SJSA1 (cell line): ENCODE results near the gene SPATA2L. TPM values are rescaled to one million over a fixed set of nuclear protein-coding genes. Genes with fewer than 3 reads are reported as not detected.
A peak's percentile ranks its signal among the peaks of the same experiment; 100 is the strongest.

Experiments
- DNase-seq, 2 experiments: peaks; one replicate each; pipeline ENCODE4 v3.0.0-alpha.2; 2015 to 2020; ENCODE audit warnings: low spot score in 2 of 2, low read depth in 1 of 2
- H3K27ac ChIP-seq: fragments of 250-450 bp; sonication (Bioruptor Pico); 2 replicates; pipeline ENCODE4 v1.5.1; 2020; ENCODE audit warnings: mild to moderate bottlenecking, moderate library complexity
- H3K27me3 ChIP-seq: fragments of 250-450 bp; sonication (Bioruptor Pico); replicated peaks from 2 replicates; pipeline ENCODE4 v1.5.1; 2020; ENCODE audit warnings: mild to moderate bottlenecking, moderate library complexity
- H3K36me3 ChIP-seq: fragments of 250-450 bp; sonication (Bioruptor Pico); 2 replicates; pipeline ENCODE4 v1.5.1; 2020; ENCODE audit warnings: mild to moderate bottlenecking
- H3K4me1 ChIP-seq: fragments of 250-450 bp; sonication (Bioruptor Pico); replicated peaks from 2 replicates; pipeline ENCODE4 v1.6.1; 2021; ENCODE audit warnings: mild to moderate bottlenecking
- H3K4me3 ChIP-seq: fragments of 250-450 bp; sonication (Bioruptor Pico); 2 replicates; pipeline ENCODE4 v1.5.1; 2020; ENCODE audit warnings: mild to moderate bottlenecking
- H3K9me3 ChIP-seq: fragments of 250-450 bp; sonication (Bioruptor Pico); replicated peaks from 2 replicates; pipeline ENCODE4 v1.5.1; 2020; ENCODE audit warnings: mild to moderate bottlenecking
- total RNA-seq: library from RNA; depleted of rRNA; stranded (reverse); fragments of >200 nt; shearing (Covaris generic); gene quantifications from 2 replicates; pipeline ENCODE4 v1.2.3, GENCODE V29; 2014

Gene SPATA2L
- total RNA-seq, 1 experiment from 2014 or later: 12.1 TPM

- Histone ChIP-seq H3K36me3 (peaks cover 58% of the 10 kb centered on the region), H3K27ac (peak overlapping the region; percentile 65), H3K27me3 (no peaks in the 10 kb centered on the region), H3K9me3 (no peaks in the 10 kb centered on the region; the same call in 1 of the 2 replicates), H3K4me1 (peaks cover 30% of the 10 kb centered on the region), H3K4me3 (peak overlapping the region; percentile 83)
- peak; percentile 64 to 71 for DNase-seq
Measured at GRCh38 chr16:89721546-89722391, 20.3 kb upstream of the SPATA2L start.

DNA sequence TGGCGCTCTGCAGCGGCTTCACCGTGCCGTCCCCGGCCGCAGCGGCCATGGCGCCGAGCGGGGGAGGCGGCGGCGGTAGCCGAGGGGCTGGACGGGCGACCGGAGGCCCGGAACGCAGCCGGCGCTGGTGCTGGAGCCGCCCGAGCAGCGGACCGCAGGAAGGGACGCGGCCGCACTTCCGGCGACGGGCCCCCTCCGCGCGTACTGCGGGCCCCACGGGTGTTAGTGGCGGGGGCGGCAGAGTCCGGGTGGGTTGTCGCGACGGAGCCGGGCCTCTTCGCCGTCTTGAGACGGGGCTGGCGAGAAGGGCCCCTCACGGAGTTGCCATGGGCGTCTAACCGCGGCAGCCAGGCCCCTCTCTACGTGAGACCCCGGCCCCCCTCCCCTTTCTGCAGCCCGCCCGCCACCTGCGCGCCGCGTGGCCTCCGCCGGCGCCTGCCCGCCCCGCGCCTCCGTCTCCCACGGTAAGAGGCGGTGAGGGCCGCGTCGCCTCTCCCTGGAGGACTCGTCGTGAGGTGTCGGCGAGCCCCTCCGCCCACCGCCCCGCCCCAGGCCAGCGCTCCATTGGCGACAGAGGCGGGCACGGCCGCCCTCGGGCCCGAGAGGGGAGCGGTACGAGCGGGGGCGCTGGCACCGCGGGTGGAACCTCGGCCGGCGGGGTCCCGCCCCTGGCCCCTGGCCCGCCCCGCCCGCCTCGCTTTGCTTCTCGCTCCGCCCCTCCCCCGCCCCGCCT lies 19.5 kb upstream of the SPATA2L start, which contains the start of the genes VPS9D1 and ZNF276:
Gene VPS9D1 (minus strand): TSS at position 86 of the 733 bp plus-strand sequence. CDS start 37 bp downstream, at position 49.
Gene ZNF276 (plus strand): TSS at position 725 of the 733 bp plus-strand sequence. CDS start 104 bp downstream, outside the sequence.
- H3K27me3 ChIP-seq: no peaks in the 10 kb centered on the region
- peaks cover 51% of the 10 kb centered on the region for H3K36me3 ChIP-seq
- peak within 1 kb of the TSS; percentile 83 for H3K4me3 ChIP-seq
- no peaks in the 10 kb centered on the region; the same call in 1 of the 2 replicates for H3K9me3 ChIP-seq
- DNase-seq: peak; percentile 84 to 92
- H3K4me1 ChIP-seq: peaks cover 30% of the 10 kb centered on the region
- peak within 1 kb of the TSS; percentile 65 for H3K27ac ChIP-seq

DNA sequence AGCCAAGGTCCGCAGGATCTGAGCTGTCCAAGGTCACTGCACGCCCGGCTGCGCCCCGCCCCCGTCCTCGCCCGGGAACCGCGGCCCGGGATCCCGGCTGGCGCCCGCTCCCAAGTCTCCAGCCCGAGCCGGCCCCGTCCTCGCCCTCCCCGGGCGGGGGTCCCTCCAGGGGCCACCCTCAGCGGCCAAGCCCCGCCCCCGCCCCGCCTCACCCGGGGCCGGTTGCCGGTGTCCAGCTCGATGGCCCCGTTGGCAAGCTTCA lies 19.0 kb upstream of the SPATA2L start:
- H3K27ac ChIP-seq: peak overlapping the region; percentile 65
- no peaks in the 10 kb centered on the region; the same call in 1 of the 2 replicates for H3K9me3 ChIP-seq
- DNase-seq: peak in 1 of 2 experiments; percentile 46

DNA sequence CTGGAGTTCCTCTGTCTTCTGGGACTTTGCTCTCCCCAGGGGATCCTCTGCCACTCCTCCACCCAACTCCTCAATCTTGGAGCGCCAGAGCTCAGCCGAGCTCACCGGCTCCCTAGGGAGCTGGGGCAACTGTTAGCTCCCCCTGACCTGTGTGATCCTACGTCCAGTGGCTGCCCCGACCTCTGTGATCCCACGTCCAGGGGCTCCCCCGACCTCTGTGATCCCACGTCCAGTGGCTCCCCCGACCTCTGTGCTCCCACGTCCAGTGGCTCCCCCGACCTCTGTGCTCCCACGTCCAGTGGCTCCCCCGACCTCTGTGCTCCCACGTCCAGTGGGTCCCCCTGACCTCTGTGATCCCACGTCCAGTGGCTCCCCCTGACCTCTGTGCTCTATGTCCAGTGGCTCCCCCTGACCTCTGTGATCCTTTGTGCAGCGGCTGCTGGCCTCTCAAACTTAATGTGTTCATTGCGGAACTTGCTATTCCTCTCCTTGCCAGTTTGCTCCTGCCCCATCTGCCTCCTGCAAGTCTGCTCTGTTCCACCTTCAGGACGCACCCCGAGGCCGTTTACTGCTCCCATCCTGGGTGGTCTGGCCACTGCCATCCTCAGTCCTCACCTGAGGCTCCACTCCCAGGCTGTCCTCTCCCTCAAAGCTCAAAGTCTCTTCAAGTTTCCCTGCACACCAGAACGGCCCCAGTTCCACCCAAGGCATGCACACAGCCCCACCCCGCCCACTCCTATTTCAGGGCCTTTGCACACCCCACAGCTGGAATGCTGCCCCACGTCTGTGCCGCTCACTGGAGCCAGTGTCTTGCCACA lies 16.4 kb upstream of the SPATA2L start:
- H3K36me3 ChIP-seq: peaks cover 24% of the 10 kb centered on the region
- H3K4me1 ChIP-seq: peaks cover 28% of the 10 kb centered on the region
- no peaks in the 10 kb centered on the region for H3K27me3 ChIP-seq
- no peak overlapping the region for H3K27ac ChIP-seq
- DNase-seq: no peak
- H3K9me3 ChIP-seq: no peaks in the 10 kb centered on the region; the same call in 1 of the 2 replicates
- H3K4me3 ChIP-seq: no peak overlapping the region

More for the DNA sequence above, 19.0 kb upstream of the SPATA2L start:
- Histone ChIP-seq H3K4me3 (peak overlapping the region; percentile 83), H3K36me3 (peaks cover 46% of the 10 kb centered on the region), H3K4me1 (peaks cover 30% of the 10 kb centered on the region), H3K27me3 (no peaks in the 10 kb centered on the region)

- no peak overlapping the region for H3K27ac ChIP-seq
- peaks cover 16% of the 10 kb centered on the region for H3K36me3 ChIP-seq
- H3K9me3 ChIP-seq: no peaks in the 10 kb centered on the region; the same call in 1 of the 2 replicates
- H3K27me3 ChIP-seq: no peaks in the 10 kb centered on the region
- peaks cover 20% of the 10 kb centered on the region for H3K4me1 ChIP-seq
- no peak overlapping the region for H3K4me3 ChIP-seq
- DNase-seq: no peak
Measured at GRCh38 chr16:89716916-89717687, 15.6 kb upstream of the SPATA2L start.

DNA sequence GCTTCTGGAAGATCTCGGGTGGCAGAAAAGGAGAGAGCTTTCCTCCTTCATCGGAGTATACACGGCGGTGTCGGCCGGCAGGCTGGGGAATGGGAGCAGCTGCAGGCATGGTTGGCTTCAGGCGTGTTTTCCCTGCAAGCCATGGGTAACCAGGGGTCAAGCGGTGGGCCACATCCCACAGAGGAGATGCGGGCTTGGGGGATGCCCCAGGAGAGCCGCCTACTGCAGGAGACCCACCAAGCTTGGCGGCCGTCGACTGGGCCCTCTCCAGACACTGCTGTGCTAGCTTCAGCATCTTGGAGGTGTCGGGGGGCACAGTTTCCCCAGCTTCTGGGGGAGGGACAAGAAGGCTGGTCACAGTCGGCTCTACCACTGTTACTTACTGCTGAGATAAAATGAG lies 15.0 kb upstream of the SPATA2L start:
- Histone ChIP-seq H3K36me3 (peaks cover 10% of the 10 kb centered on the region), H3K4me3 (no peak overlapping the region), H3K27me3 (no peaks in the 10 kb centered on the region), H3K27ac (no peak overlapping the region), H3K4me1 (peaks cover 14% of the 10 kb centered on the region), H3K9me3 (no peaks in the 10 kb centered on the region; the same call in 1 of the 2 replicates)
- peak in 1 of 2 experiments; percentile 48 for DNase-seq

DNA sequence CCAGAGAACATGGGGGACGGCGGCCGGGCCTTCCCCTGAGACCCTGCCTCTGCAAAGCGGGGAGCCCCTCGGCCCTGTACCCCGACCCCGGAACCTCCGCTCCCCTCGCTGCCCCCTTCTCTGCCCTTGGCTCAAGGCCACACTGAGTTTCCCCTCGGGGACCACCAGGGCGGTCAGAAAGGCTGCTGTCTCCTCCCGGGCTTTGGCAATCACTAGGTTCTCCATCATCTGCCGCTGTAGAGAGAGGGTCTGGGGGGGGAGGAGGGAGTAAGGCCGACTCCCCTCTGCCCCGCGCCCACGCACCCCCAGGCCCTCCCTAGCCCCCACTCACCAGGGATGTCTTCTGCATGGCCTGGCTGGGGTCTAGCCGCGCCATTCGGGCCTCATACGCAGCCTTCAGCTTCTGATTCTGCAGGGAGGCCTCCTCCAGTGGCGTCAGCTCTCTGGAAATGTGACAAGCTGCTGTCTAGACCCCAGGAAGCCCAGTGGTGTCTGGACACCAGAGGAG lies 10.8 kb upstream of the SPATA2L start:
- Histone ChIP-seq H3K27me3 (no peaks in the 10 kb centered on the region), H3K27ac (no peak overlapping the region), H3K36me3 (no peaks in the 10 kb centered on the region), H3K4me3 (no peak overlapping the region), H3K4me1 (no peaks in the 10 kb centered on the region), H3K9me3 (no peaks in the 10 kb centered on the region)
- no peak for DNase-seq

- DNase-seq: peak in 1 of 2 experiments; percentile 49
- Histone ChIP-seq H3K4me3 (no peak overlapping the region), H3K4me1 (no peaks in the 10 kb centered on the region), H3K36me3 (no peaks in the 10 kb centered on the region), H3K27me3 (no peaks in the 10 kb centered on the region), H3K9me3 (no peaks in the 10 kb centered on the region), H3K27ac (no peak overlapping the region)
Measured at GRCh38 chr16:89711601-89712273, 10.2 kb upstream of the SPATA2L start.

DNA sequence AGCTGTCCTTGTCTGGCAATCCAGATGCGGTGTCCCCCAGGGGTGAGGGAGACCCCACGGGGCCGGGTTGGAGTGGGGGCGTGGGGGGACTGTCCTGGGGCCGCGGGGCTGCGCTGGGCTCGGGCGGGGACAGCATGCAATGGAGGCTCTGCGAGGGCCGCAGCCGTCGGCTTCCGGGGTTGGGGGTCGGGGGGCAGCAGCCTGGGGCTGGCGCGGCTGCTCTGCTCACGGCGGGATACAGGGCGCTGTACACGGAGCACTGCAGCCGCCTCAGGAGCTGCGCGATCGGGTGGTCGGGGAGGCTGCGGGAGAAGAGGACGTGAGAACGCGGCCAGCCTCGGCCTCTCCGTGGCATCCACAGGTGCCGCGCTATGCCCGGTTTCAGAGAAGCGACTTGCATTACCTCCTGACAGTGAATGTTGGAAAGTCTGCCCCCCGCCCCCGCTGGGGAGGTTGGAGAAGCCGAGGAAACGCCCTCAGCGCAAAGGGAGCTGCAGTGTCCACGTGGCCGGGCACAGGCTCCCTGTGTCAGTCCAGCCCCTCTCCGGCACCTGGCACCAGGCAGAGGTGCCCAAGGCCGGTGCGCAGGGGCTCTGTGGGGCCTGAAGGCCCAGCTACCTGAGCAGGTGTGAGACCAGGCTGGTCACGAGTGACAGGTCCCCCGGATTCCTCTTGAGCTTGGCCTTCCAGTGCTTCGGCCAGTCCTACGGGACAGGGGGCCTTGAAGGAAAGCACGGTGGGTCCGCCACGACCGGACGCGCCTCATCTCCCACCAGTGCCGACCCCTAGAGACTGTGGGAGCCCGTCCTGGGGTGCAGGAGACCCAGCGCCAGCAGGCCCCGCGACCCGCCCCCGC lies 9.4 kb upstream of the SPATA2L start:
- peaks cover 4% of the 10 kb centered on the region for H3K4me1 ChIP-seq
- H3K4me3 ChIP-seq: no peak overlapping the region
- H3K27ac ChIP-seq: no peak overlapping the region
- no peaks in the 10 kb centered on the region for H3K36me3 ChIP-seq
- no peaks in the 10 kb centered on the region for H3K9me3 ChIP-seq
- no peaks in the 10 kb centered on the region for H3K27me3 ChIP-seq
- peak in 1 of 2 experiments; percentile 47 for DNase-seq

DNA sequence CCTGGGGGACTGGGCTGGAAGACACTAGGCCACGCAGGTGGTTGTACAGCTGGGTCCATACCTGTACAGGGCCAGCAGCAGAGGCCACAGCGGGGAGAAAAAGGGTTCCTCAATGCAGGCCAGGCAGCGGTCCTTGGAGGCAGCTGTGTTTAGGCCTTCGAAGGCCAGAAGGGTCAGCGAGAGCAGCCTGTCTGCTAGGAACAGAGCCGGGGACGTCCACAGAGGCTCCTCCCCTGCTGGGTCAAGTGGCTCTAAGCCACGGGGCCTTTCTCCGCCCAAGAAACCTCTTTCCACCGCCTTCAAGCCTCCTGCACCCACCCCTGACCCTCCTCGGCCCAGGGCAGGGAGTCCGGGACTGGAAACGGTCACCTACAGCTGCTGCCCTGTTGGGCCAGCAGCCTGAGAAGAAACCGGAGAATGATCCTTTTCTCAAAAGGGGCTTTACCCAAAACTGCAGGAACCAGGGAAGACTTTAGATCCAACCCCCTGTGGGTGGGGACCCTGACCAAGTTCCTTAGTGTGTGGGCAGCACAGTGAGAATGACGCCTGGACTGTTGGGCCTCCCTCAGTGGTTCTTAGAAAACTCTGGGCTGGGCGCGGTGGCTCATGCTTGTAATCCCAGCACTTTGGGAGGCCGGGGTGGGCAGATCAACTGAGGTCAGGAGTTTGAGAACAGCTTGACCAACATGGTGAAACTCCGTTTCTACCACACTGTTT lies 8.4 kb upstream of the SPATA2L start:
- Histone ChIP-seq H3K4me1 (peaks cover 8% of the 10 kb centered on the region), H3K4me3 (no peak overlapping the region), H3K9me3 (no peaks in the 10 kb centered on the region), H3K36me3 (no peaks in the 10 kb centered on the region), H3K27ac (no peak overlapping the region), H3K27me3 (no peaks in the 10 kb centered on the region)
- no peak for DNase-seq

DNA sequence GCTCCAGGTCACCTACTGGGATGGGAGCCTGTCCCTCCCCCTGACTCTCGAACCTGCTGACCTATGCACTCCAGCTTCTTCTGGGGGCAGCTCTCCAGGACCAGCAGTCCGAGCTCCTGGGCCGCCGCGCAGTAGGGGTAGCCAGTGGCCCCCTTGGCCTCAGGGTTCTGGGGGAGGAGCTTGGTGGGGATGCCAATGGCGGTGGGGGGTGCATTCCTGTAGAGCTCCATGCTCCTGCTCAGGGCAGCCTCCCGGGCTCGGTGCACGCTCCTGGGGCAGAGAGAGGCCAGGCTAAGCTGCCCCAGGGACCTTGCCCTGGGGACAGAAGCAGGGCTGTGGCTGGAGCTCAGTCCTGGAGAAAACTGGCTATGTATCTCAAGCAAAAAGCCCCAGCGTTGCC lies 7.7 kb upstream of the SPATA2L start:
- Histone ChIP-seq H3K4me1 (peaks cover 8% of the 10 kb centered on the region), H3K9me3 (no peaks in the 10 kb centered on the region), H3K36me3 (no peaks in the 10 kb centered on the region), H3K27ac (no peak overlapping the region), H3K4me3 (no peak overlapping the region), H3K27me3 (no peaks in the 10 kb centered on the region)
- no peak for DNase-seq
